Upper lobe of left lung (tissue), 6 donors: ENCODE measurements around the gene RCC2. TPM values are rescaled to one million over a fixed set of nuclear protein-coding genes. Genes with fewer than 3 reads are reported as not detected.
A peak's percentile ranks its signal among the peaks of the same experiment; 100 is the strongest.

Source experiments
- ATAC-seq, 2 donors: fragments of 200-7000 bp; cut with Tn5 transposase; one replicate each; pipeline ENCODE4 v1.9.1; 2022; ENCODE audit warnings: mild to moderate bottlenecking in 2 of 2, moderate library complexity in 2 of 2; ENCODE audit not compliant: low FRiP score in 2 of 2
- DNase-seq, 2 donors: peaks; one replicate each; pipeline ENCODE4 v3.0.0-alpha.2; 2019 to 2020
- H3K27ac ChIP-seq, 4 donors: fragments of 200-600 bp; sonication (generic); one replicate each; pipeline ENCODE4 v1.5.1; 2016 to 2019
- H3K27me3 ChIP-seq, 4 donors: fragments of 200-600 bp; sonication (generic); one replicate each; pipeline ENCODE4 v1.5.1; 2017 to 2019
- H3K36me3 ChIP-seq, 4 donors: fragments of 200-600 bp; sonication (generic); one replicate each; pipeline ENCODE4 v1.5.1; 2016 to 2019
- H3K4me1 ChIP-seq, 4 donors: fragments of 200-600 bp; sonication (generic); one replicate each; pipeline ENCODE4 v1.5.1; 2018 to 2019
- H3K4me3 ChIP-seq, 4 donors: fragments of 200-600 bp; sonication (generic); one replicate each; pipeline ENCODE4 v1.5.1; 2017 to 2019; ENCODE audit warnings: mild to moderate bottlenecking in 2 of 4, moderate library complexity in 1 of 4
- H3K9me3 ChIP-seq, 4 donors: fragments of 200-600 bp; sonication (generic); one replicate each; pipeline ENCODE4 v1.5.1; 2018 to 2019
- CTCF ChIP-seq, 6 experiments: fragments of 450-650 bp in 4 of 6; fragments of 200-600 bp in 2 of 6; sonication (generic) in 2 of 6; IDR thresholded peaks; one replicate each; pipeline ENCODE4 v1.5.1; 2016 to 2019; ENCODE audit warnings: antibody characterized with exemption in 6 of 6
- EP300 ChIP-seq, 4 donors: sonication (generic); formaldehyde crosslinking; IDR thresholded peaks; one replicate each; pipeline ENCODE4 v1.5.1; 2017; ENCODE audit warnings: antibody characterized with exemption in 4 of 4, control low read depth in 2 of 4
- POLR2A ChIP-seq, 4 donors: fragments of 450-650 bp; IDR thresholded peaks; one replicate each; pipeline ENCODE4 v1.5.1; 2016 to 2017; ENCODE audit warnings: antibody characterized with exemption in 4 of 4, mild to moderate bottlenecking in 2 of 4
- POLR2AphosphoS5 ChIP-seq, 2 donors: sonication (generic); formaldehyde crosslinking; IDR thresholded peaks; one replicate each; pipeline ENCODE4 v1.5.1; 2017; ENCODE audit warnings: antibody characterized with exemption in 2 of 2
- WGBS, 2 donors: methylation state at CpG; one replicate each; pipeline ENCODE4 v1.1.5; 2017 to 2018; 5-methylcytosine and 5-hydroxymethylcytosine counted together
- total RNA-seq, 6 donors: library from RNA; depleted of rRNA in 4 of 6; stranded (reverse); fragments of >200 nt in 4 of 6; gene quantifications; one replicate each; pipeline versions ENCODE4 v1.1.0 to v1.2.1, GENCODE V29; 2016 to 2021
- donor health status: DM: no; HTN: no; CAD: no; lungs with moderate emphysema.
- donor health status: DM: no; HTN: yes; CAD: no; lungs with severe emphysema.

RCC2 gene
- total RNA-seq, 6 donors from 2014 or later = 32.1 to 66.2 (median 47.7) TPM

- TF ChIP-seq POLR2A (IDR thresholded peaks at IDR 0.05) (no peak), EP300 (IDR thresholded peaks at IDR 0.05) (no peak), POLR2AphosphoS5 (IDR thresholded peaks at IDR 0.05) (no peak), CTCF (IDR thresholded peaks at IDR 0.05) (no peak)
- H3K27ac ChIP-seq = no peak overlapping the region
- 79 to 88% methylated on average over 9 of the region's 9 CpGs for WGBS, 2 donors
- no peaks in the 10 kb centered on the region for H3K9me3 ChIP-seq
- DNase-seq = no peak
- H3K4me1 ChIP-seq = peaks cover 9 to 55% (median 21%) of the 10 kb centered on the region in 4 donors
- H3K36me3 ChIP-seq = peaks cover 0 to 21% (median 4%) of the 10 kb centered on the region in 4 donors
- no peaks in the 10 kb centered on the region for H3K27me3 ChIP-seq
- H3K4me3 ChIP-seq = no peak overlapping the region
- no peak for ATAC-seq
These were observed 4.9 kb downstream of the RCC2 start for GRCh38 chr1:17434601-17435000.

- DNase-seq = no peak
- Histone ChIP-seq H3K4me3 (no peak overlapping the region), H3K36me3 (peaks cover 0 to 25% (median 4%) of the 10 kb centered on the region in 4 donors), H3K4me1 (peaks cover 9 to 56% (median 23%) of the 10 kb centered on the region in 4 donors), H3K27me3 (no peaks in the 10 kb centered on the region), H3K9me3 (no peaks in the 10 kb centered on the region), H3K27ac (no peak overlapping the region)
- no peak for ATAC-seq
- WGBS, 2 donors = 79 to 81% methylated on average over 3 of the region's 3 CpGs
- TF ChIP-seq CTCF (IDR thresholded peaks at IDR 0.05) = no peak
- no peak for TF ChIP-seq POLR2A (IDR thresholded peaks at IDR 0.05)
- TF ChIP-seq POLR2AphosphoS5 (IDR thresholded peaks at IDR 0.05) = no peak
- TF ChIP-seq EP300 (IDR thresholded peaks at IDR 0.05) = no peak
These were observed 5.5 kb downstream of the RCC2 start for GRCh38 chr1:17434016-17434415.

- Histone ChIP-seq H3K36me3 (peaks cover 0 to 32% (median 10%) of the 10 kb centered on the region in 4 donors), H3K9me3 (no peaks in the 10 kb centered on the region), H3K4me3 (no peak overlapping the region), H3K4me1 (peaks cover 9 to 57% (median 27%) of the 10 kb centered on the region in 4 donors), H3K27me3 (no peaks in the 10 kb centered on the region), H3K27ac (no peak overlapping the region)
- no peak for ATAC-seq
- TF ChIP-seq POLR2A (IDR thresholded peaks at IDR 0.05) = no peak
- no peak for TF ChIP-seq POLR2AphosphoS5 (IDR thresholded peaks at IDR 0.05)
- TF ChIP-seq CTCF (IDR thresholded peaks at IDR 0.05) = no peak
- TF ChIP-seq EP300 (IDR thresholded peaks at IDR 0.05) = no peak
- DNase-seq = peak in 1 of 2 donors; percentile 82
- 84 to 94% methylated on average over 12 of the region's 13 CpGs for WGBS, 2 donors
These were observed 6.2 kb downstream of the RCC2 start for GRCh38 chr1:17433261-17433660.

- WGBS, 2 donors = 100% methylated on average over 3 of the region's 3 CpGs
- DNase-seq = no peak
- no peak for TF ChIP-seq POLR2AphosphoS5 (IDR thresholded peaks at IDR 0.05)
- TF ChIP-seq EP300 (IDR thresholded peaks at IDR 0.05) = no peak
- TF ChIP-seq POLR2A (IDR thresholded peaks at IDR 0.05) = no peak
- TF ChIP-seq CTCF (IDR thresholded peaks at IDR 0.05) = no peak
- H3K4me3 ChIP-seq = no peak overlapping the region
- ATAC-seq = peak in 1 of 2 donors; percentile 31
- no peaks in the 10 kb centered on the region for H3K27me3 ChIP-seq
- peaks cover 9 to 65% (median 32%) of the 10 kb centered on the region in 4 donors for H3K4me1 ChIP-seq
- H3K27ac ChIP-seq = peak overlapping the region in 3 of 4 donors; percentile 4 to 30 (median 8)
- H3K9me3 ChIP-seq = no peaks in the 10 kb centered on the region
- peaks cover 4 to 41% (median 18%) of the 10 kb centered on the region in 4 donors for H3K36me3 ChIP-seq
These were observed 7.1 kb downstream of the RCC2 start for GRCh38 chr1:17432412-17432811.

GRCh38 chr1:17429183-17429582 lies 10.3 kb downstream of the RCC2 start:
- Histone ChIP-seq H3K4me3 (no peak overlapping the region), H3K27ac (no peak overlapping the region), H3K27me3 (no peaks in the 10 kb centered on the region), H3K4me1 (peaks cover 0 to 35% (median 18%) of the 10 kb centered on the region in 4 donors), H3K36me3 (peaks cover 12 to 72% (median 43%) of the 10 kb centered on the region in 4 donors), H3K9me3 (no peaks in the 10 kb centered on the region)
- ATAC-seq = no peak
- no peak for DNase-seq
- no peak for TF ChIP-seq CTCF (IDR thresholded peaks at IDR 0.05)
- TF ChIP-seq POLR2A (IDR thresholded peaks at IDR 0.05) = no peak
- TF ChIP-seq EP300 (IDR thresholded peaks at IDR 0.05) = no peak
- TF ChIP-seq POLR2AphosphoS5 (IDR thresholded peaks at IDR 0.05) = no peak
- 82 to 85% methylated on average over 9 of the region's 9 CpGs for WGBS, 2 donors
